A549 (cell line): ENCODE measurements around the gene SEZ6L2.

Experiments
- CTCF ChIP-seq: fragments of >200 bp; sonication (Bioruptor Twin); formaldehyde crosslinking; IDR thresholded peaks from 3 replicates; pipeline ENCODE4 v1.5.1; 2016
- SMC3 ChIP-seq: fragments of >200 bp; sonication (Bioruptor Twin); formaldehyde crosslinking; IDR thresholded peaks from 3 replicates; pipeline ENCODE4 v1.6.1; 2018; ENCODE audit warnings: inconsistent platforms

GRCh38 chr16:29905668-29906067, 6.3 kb upstream of the SEZ6L2 start:
- TF ChIP-seq SMC3 (no peak), CTCF (no peak)
